Measurements from ENCODE around the gene ACTN4.
"Not testable (repeated sequence)": the region's sequence is repeated elsewhere in the genome, so short reads cannot be mapped to it uniquely, and the experiment has no call there.

ACTN4 gene

GRCh38 chr19:38741670-38742069 is 94.2 kb downstream of the ACTN4 start:
- no peak for FAIRE-seq

GRCh38 chr19:38742296-38742695 is 94.8 kb downstream of the ACTN4 start:
- FAIRE-seq, result no peak

- FAIRE-seq, result no peak
Observed at GRCh38 chr19:38742906-38743305, 95.5 kb downstream of the ACTN4 start.

- no peak for FAIRE-seq
Observed at GRCh38 chr19:38743394-38744297, 96.2 kb downstream of the ACTN4 start.

- FAIRE-seq, result no peak
Observed at GRCh38 chr19:38744298-38744681, 96.8 kb downstream of the ACTN4 start, which contains the start of gene CAPN12. CAPN12 (minus strand) TSS chr19:38744474; CDS start chr19:38744165, 309 bp downstream.

- FAIRE-seq, result no peak
Observed at GRCh38 chr19:38744874-38745273, 97.4 kb downstream of the ACTN4 start.

GRCh38 chr19:38745316-38745715 is 97.9 kb downstream of the ACTN4 start:
- no peak for FAIRE-seq

- FAIRE-seq, result not testable (repeated sequence)
Observed at GRCh38 chr19:38753783-38754182, 106.3 kb downstream of the ACTN4 start.

GRCh38 chr19:38754196-38754595 is 106.7 kb downstream of the ACTN4 start:
- FAIRE-seq, result not testable (repeated sequence)

GRCh38 chr19:38759590-38760003 is 112.1 kb downstream of the ACTN4 start:
- no peak for FAIRE-seq

GRCh38 chr19:38760805-38761517 is 113.5 kb downstream of the ACTN4 start:
- FAIRE-seq, result not testable (repeated sequence)

- FAIRE-seq, result not testable (repeated sequence)
Observed at GRCh38 chr19:38761884-38762389, 114.5 kb downstream of the ACTN4 start.

- FAIRE-seq, result no peak
Observed at GRCh38 chr19:38763795-38764220, 116.4 kb downstream of the ACTN4 start.

GRCh38 chr19:38765214-38765613 is 117.8 kb downstream of the ACTN4 start:
- FAIRE-seq, result no peak

- no peak for FAIRE-seq
Observed at GRCh38 chr19:38766276-38767047, 119.0 kb downstream of the ACTN4 start.

GRCh38 chr19:38769635-38770211 is 122.3 kb downstream of the ACTN4 start:
- FAIRE-seq, result no peak

- not testable (repeated sequence) for FAIRE-seq
Observed at GRCh38 chr19:38770228-38770948, 122.9 kb downstream of the ACTN4 start.

GRCh38 chr19:38770949-38771275 is 123.5 kb downstream of the ACTN4 start:
- FAIRE-seq, result not testable (repeated sequence)

GRCh38 chr19:38771569-38771968 is 124.1 kb downstream of the ACTN4 start:
- not testable (repeated sequence) for FAIRE-seq

- no peak for FAIRE-seq
Observed at GRCh38 chr19:38773469-38774177, 126.2 kb downstream of the ACTN4 start, which contains the start of gene LGALS7. LGALS7 (minus strand) TSS chr19:38773517; CDS start chr19:38773492, 25 bp downstream.
